Activated CD4-positive, alpha-beta T cell treated with anti-CD3 and anti-CD28 coated beads for 1 hour (primary cell): ENCODE measurements around the gene ARL14EPL.
"Not testable (repeated sequence)": the region's sequence is repeated elsewhere in the genome, so short reads cannot be mapped to it uniquely, and the experiment has no call there.

Source experiments
- DNase-seq: peaks from one replicate; pipeline ENCODE4 v3.0.0-alpha.2; 2020

ARL14EPL gene

DNA sequence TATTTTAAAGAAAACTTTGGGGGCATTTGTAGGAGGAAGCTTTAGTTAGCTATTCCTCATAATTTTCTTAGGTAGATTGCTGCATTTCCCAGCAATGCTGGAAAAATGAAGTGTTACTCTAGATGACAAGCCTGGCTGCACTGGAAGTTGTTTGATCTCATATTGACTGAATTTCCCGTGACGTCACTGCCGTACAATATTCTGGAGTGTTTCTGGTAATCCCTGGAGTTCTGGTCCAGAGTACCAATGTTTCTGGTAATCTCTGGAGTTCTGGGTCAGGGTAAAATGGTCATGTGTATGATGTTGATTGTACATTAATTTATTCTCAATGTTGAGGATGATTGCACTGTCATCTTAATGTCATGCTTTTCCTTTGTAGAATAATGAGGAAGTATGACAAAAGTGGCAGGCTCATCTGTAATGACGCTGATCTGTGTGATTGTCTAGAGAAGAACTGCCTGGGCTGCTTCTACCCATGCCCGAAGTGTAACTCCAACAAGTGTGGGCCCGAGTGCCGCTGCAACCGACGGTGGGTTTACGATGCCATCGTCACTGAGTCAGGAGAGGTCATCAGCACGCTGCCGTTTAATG, 26.2 kb downstream of the ARL14EPL start:
- no peak for DNase-seq

DNA sequence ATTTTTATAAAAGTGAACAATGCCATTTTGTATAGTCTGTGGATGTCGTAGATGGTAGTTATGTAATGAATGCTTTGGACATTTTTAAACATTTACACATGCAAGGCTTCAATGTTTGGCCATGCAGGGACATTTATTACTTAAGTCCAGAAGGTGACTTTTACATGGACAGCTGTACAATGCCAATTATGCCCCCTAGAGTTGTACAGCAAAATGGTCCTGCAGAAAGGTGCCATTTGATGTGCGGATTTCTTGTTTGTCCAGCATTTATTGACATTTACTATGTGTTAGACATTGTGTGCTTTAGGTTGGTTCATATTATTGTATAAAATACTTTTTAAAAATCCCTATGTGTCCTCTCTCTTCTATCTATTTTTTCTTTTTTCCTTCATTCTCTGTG, 30.1 kb downstream of the ARL14EPL start:
- DNase-seq = no peak

DNA sequence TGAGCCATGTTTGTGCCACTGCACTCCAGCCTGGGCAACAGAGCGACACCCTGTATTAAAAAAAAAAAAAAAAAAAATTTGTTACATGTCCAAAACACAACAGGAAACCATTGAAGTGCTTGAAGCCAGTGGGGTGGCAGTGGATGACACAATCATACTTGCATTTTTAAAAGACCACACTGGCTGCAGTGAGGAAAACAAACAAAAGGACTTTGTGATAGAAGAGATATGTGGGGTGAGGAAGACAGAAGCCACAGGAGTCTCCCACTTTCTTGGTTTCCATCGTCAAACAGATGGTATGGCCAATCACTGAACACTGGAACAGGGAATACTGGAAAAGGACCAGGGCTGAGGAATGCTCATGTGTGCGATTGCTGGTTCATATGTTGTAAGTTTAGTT, 31.7 kb downstream of the ARL14EPL start:
- DNase-seq = no peak

DNA sequence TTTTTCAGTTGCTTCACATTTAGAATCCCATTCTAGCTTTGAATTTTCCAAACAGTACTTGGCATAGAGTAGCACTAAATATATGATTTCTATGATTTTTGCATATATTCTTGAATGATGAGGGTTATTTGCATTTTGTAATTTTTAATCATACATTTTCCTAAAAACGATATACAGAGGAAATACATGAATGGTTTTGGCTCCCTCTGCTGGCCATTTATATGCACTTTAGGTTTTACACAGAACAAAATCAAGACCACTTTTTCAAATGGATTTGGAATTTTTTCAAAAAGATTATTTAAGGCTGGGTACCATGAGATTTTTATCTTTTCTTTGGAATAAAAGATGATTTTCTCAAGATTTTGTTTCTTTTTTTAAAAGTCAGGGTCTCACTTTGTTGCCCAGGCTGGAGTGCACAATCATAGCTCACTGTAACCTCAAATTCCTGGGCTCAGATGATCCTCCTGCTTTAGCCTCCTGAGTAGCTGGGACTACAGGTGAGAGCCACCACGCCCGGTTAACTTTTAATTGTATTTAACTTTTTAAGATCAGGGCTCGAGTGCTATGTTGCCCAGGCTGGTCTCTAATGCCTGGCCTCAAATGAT, 35.9 kb downstream of the ARL14EPL start:
- DNase-seq = no peak

DNA sequence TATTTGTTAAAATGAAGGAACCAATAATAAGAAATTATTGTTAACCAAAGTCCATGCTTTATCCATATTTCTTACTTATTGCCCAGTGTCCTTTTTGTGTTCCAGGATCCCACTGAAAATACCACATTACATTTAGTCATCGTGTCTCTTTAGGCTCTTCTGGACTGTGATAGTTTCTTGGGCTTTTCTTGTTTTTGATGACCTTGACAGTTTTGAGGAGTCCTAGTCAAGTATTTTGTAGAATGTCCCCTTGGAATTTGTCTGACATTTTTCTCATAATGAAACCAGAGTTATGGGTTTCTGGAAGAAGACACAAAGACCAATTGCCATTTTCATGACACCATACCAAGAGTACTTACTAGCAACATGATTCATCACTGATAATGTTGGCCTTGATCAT, 38.9 kb downstream of the ARL14EPL start:
- no peak for DNase-seq

DNA sequence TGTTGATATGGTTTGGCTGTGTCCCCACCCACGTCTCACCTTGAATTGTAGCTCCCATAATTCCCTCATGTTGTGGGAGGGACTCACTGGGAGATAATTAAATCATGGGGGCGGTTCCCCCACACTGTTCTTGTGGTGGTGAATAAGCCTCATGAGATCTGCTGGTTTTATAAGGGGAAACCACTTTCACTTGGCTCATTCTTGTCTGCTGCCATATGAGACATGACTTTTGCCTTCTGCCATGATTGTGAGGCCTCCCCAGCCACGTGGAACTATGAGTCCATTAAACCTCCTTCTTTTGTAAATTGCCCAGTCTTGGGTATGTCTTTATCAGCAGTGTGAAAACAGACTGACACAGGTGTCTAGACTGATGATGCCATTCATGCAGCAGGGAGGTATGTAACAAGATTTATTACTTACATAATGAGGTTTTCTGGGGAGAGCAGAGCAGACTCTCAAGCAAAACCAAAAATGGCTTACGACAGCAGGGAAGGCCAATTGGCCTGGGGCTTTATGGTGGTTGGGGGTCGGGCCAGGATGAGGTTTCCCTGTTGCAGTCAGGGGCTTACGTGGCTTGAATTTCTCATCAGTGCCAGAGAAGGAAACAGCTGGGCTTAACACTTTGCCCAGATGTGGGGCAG, 43.0 kb downstream of the ARL14EPL start:
- no peak for DNase-seq

DNA sequence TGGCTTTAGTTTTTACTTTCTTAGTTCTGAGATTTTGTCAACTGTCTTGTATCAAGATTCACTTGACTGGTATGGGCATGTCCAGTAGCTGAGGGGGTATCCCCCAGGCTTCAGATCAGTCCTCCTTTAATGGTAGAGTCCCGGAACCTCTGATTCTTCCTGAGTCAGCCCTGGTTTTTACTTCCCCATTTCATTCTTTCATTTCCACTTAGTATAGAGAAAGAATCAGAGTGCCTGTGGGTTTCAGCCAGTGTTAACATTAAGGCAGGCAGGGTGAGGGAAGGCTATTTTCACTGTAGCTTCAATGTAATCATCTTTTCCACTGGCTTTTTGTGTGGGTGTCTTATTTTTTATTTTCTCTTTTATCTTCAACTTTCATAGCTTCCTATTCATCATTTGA, 44.2 kb downstream of the ARL14EPL start:
- DNase-seq = no peak

DNA sequence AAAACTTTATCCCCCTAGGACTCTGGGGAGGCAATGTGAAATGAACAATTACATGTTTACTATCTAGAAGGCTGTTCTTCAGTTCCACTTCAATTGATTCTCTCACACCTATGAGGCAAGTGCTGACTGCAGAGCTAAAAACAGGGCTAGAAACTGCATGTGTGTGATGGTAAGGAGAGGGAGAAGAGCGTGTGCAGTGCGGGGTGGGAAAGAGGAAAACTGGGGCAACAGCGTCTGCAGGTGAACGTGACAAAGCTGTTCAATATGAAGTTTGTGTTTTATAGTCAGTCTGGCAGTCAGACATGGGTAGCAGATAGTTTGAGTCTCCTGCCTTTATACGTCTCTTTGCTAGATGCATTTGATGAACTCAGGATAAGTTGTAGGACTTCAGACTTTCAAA, 45.9 kb downstream of the ARL14EPL start:
- DNase-seq = no peak

DNA sequence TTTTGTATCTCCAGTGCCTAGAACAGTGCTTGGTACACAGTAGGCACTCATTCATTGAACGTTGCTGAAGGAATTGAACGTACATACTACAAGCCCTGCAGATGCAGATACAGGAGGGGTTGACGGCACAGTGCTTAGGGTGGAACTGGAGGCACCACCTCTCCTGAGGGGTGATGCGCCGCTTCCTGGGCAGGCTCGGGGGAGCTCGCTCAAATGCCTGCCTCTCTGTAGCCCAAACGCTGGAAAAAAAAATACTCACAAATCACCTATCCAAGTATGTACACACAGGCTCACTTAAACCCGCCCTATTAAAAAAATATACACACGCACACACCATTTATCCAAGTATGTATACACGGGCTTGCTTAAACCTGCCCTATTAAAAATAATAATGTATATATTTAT, 52.0 kb downstream of the ARL14EPL start:
- DNase-seq = no peak

DNA sequence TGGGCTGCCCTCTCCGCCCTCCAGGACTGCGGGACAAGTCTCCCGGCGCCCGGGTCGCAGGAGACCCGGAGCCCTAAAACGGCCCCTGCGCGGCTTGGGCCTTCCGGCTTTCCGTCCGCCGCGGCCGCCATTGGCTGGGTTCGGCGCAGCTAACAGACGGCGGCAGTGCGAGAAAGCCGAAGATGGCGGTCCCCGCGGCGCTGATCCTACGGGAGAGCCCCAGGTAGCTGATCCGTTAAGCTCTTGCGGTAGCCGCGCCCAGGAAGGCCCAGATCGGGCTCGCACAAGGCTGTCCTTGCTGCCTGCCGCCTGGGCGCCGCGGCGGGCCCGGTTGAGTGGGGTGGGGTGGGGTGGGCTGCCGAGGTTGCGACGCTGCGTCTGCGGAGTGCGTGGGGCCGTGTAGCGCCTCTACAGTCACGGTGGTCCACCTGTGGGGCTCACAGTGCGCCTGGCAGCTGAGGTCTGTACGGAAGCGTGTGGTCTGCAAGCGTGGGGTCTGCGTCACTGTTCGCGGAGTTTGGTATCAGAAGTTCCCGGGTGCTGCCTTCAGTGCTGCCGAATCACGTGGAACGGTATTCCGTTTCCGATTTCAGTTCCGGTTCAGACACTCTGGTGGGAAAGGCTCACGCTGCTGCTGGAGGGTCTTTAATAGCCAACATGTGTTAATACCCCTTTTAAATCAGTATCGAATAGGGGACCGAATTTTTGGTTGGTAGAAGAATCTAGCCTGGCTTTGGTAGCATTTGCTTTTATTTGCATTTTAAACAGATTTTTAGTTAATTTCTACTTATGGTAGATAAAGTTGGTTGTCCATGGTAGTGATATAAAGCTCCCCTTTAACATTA, 52.8 kb downstream of the ARL14EPL start, which contains the start of gene COMMD10:
Gene COMMD10, plus strand, starts transcription at position 155 of the 845 bp plus-strand sequence.
- peak; percentile 61 for DNase-seq

DNA sequence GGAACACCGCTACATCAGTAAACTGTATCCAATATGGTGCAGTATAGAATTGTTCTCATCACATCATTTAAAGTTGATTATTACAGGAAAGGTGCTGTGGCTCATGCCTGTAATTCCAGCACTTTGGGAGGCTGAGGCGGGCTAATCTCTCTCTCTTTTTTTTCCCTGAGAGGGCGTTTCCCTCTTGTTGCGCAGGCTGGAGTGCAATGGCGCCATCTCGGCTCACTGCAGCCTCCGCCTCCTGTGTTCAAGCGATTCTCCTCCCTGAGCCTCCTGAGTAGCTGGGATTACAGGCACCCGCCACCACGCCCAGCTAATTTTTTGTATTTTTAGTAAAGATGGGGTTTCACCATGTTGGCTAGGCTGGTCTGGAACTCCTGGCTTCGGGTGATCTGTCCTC, 54.0 kb downstream of the ARL14EPL start:
- not testable (repeated sequence) for DNase-seq

DNA sequence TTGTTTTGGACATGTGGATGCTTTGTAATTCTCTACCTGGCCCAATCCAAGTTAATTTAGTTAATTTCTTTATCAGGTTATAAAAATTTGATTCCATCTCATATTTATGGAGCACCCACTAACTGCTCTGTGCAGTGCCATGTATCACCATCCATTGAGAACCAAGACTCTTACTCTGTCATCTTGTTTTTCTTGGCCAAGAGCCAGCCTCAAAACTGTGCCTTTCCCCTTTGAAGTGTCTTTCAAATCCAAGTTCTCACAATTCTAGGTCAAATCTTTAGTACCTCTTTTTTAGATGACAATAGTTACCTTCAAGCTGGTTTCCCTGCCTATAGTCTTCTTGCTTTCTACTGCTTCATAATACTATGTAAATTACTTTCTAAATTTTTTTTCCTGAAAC, 55.8 kb downstream of the ARL14EPL start:
- DNase-seq = no peak

DNA sequence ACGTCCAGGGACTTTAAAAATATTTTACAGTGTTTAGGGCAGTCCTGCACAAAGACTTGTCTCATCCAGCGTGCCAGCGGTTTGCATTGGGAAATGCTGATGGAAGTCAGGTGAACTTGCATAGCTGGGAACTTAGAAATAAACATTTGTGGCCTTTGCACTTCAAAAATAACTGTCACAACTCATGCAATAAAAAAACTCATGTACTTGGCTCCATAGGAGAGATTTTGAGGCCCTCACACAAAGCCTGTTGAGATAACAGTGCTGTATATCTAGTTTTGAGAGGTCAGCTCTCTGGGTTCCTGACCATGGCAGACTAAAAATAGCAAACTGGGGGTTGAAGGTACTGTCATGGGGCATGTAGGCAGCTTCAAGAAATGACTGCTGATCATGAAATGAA, 58.0 kb downstream of the ARL14EPL start:
- DNase-seq = no peak

DNA sequence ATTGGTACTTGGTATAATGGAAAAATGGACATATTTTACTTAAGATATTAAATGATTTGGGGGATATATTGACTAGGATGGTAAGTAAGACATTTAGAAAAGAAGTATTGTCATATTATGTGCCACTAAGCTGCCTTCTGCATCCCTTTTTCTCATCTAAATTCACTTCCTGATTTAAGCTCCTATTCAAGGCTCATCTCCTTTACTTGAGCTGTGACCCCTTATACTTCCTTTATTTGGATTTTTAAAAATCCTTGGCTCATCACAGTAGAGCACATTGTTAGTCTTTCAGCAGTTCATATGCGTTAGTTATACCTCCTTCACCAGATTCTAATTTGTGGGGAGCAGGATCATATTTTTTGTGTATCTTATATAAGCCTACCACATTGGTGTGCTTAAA, 59.1 kb downstream of the ARL14EPL start:
- no peak for DNase-seq

DNA sequence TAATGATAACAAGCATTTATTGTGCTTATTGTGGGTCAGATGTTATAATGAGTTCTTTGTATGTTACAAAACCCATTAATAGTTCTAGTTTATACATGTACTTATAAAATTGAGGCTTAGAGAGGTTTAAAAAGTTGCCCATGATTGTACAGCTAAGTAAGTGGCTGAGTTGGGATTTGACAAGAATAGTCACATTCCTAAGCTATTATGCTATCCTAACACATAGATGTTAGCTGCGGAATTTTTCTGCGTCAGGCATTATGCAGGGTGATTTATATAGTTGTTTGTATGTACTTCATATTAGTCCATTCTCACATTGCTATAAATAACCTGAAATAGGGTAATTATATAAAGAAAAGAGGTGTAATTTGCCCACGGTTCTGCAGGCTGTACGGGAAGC, 65.0 kb downstream of the ARL14EPL start:
- no peak for DNase-seq

DNA sequence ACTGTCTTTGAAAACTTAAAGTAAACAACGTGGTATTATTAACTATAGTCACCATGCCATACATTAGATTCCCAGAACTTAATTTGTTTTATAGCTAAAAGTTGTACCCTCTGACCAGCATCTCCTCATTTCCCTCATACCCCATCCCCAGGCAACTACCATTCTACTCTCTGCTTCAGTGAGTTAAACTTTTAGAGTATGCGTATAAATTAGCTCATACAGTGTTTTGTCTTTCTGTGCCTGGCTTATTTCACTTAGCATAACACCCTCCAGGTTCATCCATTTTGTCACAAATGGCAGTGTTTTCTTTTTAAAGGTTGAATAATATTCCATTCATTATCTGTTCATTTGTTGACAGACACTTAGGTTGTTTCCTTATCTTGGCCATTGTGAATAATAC, 66.7 kb downstream of the ARL14EPL start:
- DNase-seq = no peak

DNA sequence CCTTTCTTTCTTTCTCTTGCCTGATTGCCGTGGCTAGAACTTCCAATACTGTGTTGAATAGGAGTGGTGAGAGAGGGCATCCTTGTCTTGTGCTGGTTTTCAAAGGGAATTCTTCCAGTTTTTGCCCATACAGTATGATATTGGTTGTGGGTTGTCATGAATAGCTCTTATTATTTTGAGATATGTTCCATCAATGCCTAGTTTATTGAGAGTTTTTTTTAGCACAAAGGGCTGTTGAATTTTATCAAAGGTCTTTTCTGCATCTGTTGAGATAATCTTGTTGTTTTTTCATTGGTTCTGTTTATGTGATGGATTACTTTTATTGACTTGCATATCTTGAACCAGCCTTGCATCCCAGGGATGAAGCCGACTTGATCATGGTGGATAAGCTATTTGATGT, 72.7 kb downstream of the ARL14EPL start:
- not testable (repeated sequence) for DNase-seq
